HFFc6 (cell line): ENCODE measurements around the gene PACS2. TPM values are rescaled to one million over a fixed set of nuclear protein-coding genes. Genes with fewer than 3 reads are reported as not detected.
A peak's percentile ranks its signal among the peaks of the same experiment; 100 is the strongest.

Source experiments
- DNase-seq: peaks from one replicate; pipeline ENCODE4 v3.0.0-alpha.2; 2018
- H3K27ac Mint-ChIP-seq: 2 replicates; pipeline ENCODE4 v1.8.0; 2020; ENCODE audit warnings: mild to moderate bottlenecking, mixed read lengths
- H3K27me3 Mint-ChIP-seq: 2 replicates; pipeline ENCODE4 v1.8.0; 2021; ENCODE audit warnings: mild to moderate bottlenecking, moderate library complexity, mixed read lengths; ENCODE audit not compliant: insufficient read depth
- H3K36me3 Mint-ChIP-seq: 2 replicates; pipeline ENCODE4 v1.8.0; 2021; ENCODE audit warnings: low read depth, mixed read lengths
- H3K4me1 Mint-ChIP-seq: 2 replicates; pipeline ENCODE4 v1.8.0; 2020; ENCODE audit warnings: low read depth, mixed read lengths
- H3K4me3 Mint-ChIP-seq: 2 replicates; pipeline ENCODE4 v1.8.0; 2020; ENCODE audit warnings: mild to moderate bottlenecking, moderate library complexity, mixed read lengths
- H3K9me3 Mint-ChIP-seq: 2 replicates; pipeline ENCODE4 v1.8.0; 2020; ENCODE audit warnings: mild to moderate bottlenecking, mixed read lengths
- total RNA-seq, 6 experiments: library from RNA; stranded (reverse); fragmentation: NEBNext Ultra II Directional; extraction: Animal tissue kit (Norgen Biotek cat#: 25700); gene quantifications; 2 replicates in 1 of 6; 3 replicates in 5 of 6; pipeline ENCODE4 v1.2.3, GENCODE V29; 2021
- TF ChIP-seq, protein P1 (sequence below): fragments of 200-600 bp; sonication (generic); IDR thresholded peaks from 2 replicates; pipeline ENCODE4 v1.5.0; 2021; ENCODE audit warnings: antibody characterized with exemption, mild to moderate bottlenecking

The PACS2 gene
- total RNA-seq, 6 experiments from 2014 or later: 33.5 to 38.5 (median 35.2) TPM

GRCh38 chr14:105427412-105427811 is 112.9 kb downstream of the PACS2 start:
- H3K27ac Mint-ChIP-seq: no peak overlapping the region
- no peak overlapping the region for H3K4me3 Mint-ChIP-seq
- H3K9me3 Mint-ChIP-seq: 0 out of 2 replicates have a peak, but pooled peaks cover 4% of the 10 kb centered on the region
- H3K4me1 Mint-ChIP-seq: peaks cover 19% of the 10 kb centered on the region
- peaks cover 20% of the 10 kb centered on the region for H3K36me3 Mint-ChIP-seq
- DNase-seq: no peak
- TF ChIP-seq, protein P1, sequence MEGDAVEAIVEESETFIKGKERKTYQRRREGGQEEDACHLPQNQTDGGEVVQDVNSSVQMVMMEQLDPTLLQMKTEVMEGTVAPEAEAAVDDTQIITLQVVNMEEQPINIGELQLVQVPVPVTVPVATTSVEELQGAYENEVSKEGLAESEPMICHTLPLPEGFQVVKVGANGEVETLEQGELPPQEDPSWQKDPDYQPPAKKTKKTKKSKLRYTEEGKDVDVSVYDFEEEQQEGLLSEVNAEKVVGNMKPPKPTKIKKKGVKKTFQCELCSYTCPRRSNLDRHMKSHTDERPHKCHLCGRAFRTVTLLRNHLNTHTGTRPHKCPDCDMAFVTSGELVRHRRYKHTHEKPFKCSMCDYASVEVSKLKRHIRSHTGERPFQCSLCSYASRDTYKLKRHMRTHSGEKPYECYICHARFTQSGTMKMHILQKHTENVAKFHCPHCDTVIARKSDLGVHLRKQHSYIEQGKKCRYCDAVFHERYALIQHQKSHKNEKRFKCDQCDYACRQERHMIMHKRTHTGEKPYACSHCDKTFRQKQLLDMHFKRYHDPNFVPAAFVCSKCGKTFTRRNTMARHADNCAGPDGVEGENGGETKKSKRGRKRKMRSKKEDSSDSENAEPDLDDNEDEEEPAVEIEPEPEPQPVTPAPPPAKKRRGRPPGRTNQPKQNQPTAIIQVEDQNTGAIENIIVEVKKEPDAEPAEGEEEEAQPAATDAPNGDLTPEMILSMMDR: no peak
- H3K27me3 Mint-ChIP-seq: no peaks in the 10 kb centered on the region

DNA sequence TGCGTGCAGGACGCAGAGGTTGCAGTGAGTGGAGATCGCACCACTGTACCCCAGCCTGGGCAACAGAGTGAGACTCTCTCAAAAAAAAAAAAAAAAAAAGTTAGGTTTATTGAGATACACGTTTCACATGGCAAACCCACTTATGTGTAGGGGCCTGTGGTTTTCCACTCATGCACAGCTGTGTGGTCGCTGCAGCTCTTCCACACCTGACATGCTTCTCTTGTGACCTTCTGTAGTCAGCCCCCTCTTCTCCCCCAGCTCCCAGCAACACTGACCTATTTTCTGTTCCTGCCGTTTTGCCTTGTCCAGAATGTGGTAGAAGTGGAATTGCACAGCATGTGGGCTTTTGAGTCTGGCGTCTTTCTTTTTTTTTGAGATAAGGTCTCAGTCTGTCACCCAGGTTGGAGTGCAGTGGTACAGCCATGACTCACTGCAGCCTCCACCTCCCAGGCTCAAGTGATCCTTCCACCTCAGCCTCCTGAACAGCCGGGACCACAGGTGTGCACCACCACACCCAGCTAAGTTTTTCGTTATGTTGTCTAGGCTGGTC is 113.5 kb downstream of the PACS2 start:
- TF ChIP-seq, protein P1: no peak
- Mint-ChIP-seq H3K36me3 (peaks cover 20% of the 10 kb centered on the region), H3K9me3 (0 out of 2 replicates have a peak, but pooled peaks cover 4% of the 10 kb centered on the region), H3K27me3 (no peaks in the 10 kb centered on the region), H3K4me3 (no peak overlapping the region), H3K27ac (no peak overlapping the region; the same call in 1 of the 2 replicates), H3K4me1 (peaks cover 15% of the 10 kb centered on the region)
- DNase-seq: no peak

GRCh38 chr14:105430042-105430441 is 115.5 kb downstream of the PACS2 start:
- 0 out of 2 replicates have a peak, but pooled peaks cover 4% of the 10 kb centered on the region for H3K9me3 Mint-ChIP-seq
- no peak overlapping the region for H3K27ac Mint-ChIP-seq
- DNase-seq: no peak
- TF ChIP-seq, protein P1: no peak
- H3K4me1 Mint-ChIP-seq: peaks cover 15% of the 10 kb centered on the region
- peaks cover 20% of the 10 kb centered on the region for H3K36me3 Mint-ChIP-seq
- no peak overlapping the region for H3K4me3 Mint-ChIP-seq
- H3K27me3 Mint-ChIP-seq: no peaks in the 10 kb centered on the region

GRCh38 chr14:105430565-105430964 is 116.0 kb downstream of the PACS2 start:
- H3K27ac Mint-ChIP-seq: peak overlapping the region; percentile 76
- peak; percentile 61 for DNase-seq
- 0 out of 2 replicates have a peak, but pooled peaks cover 4% of the 10 kb centered on the region for H3K9me3 Mint-ChIP-seq
- TF ChIP-seq, protein P1: no peak
- H3K36me3 Mint-ChIP-seq: peaks cover 20% of the 10 kb centered on the region
- no peaks in the 10 kb centered on the region for H3K27me3 Mint-ChIP-seq
- H3K4me3 Mint-ChIP-seq: no peak overlapping the region; the same call in 1 of the 2 replicates
- H3K4me1 Mint-ChIP-seq: peaks cover 15% of the 10 kb centered on the region

GRCh38 chr14:105431256-105431655 is 116.7 kb downstream of the PACS2 start:
- DNase-seq: no peak
- TF ChIP-seq, protein P1: no peak
- Mint-ChIP-seq H3K4me1 (peaks cover 15% of the 10 kb centered on the region), H3K27ac (no peak overlapping the region), H3K4me3 (no peak overlapping the region; the same call in 1 of the 2 replicates), H3K36me3 (peaks cover 20% of the 10 kb centered on the region), H3K9me3 (0 out of 2 replicates have a peak, but pooled peaks cover 4% of the 10 kb centered on the region), H3K27me3 (no peaks in the 10 kb centered on the region)
